ENCODE results near the gene DNAH10.

The DNAH10 gene

GRCh38 chr12:123767613-123768012, 5.5 kb downstream of the DNAH10 start:
- Histone ChIP-seq H3K27me3 (ENCODE audit: insufficient read depth, insufficient read length) (peaks cover 15% of the 10 kb centered on the region), H3K9me3 (ENCODE audit: insufficient read depth, low read length) (no peaks in the 10 kb centered on the region), H3K4me1 (ENCODE audit: insufficient read depth, insufficient read length) (no peaks in the 10 kb centered on the region), H3K9ac (ENCODE audit: insufficient read length, low read depth) (no peak overlapping the region), H3K4me3 (ENCODE audit: insufficient read length, low read depth) (no peak overlapping the region), H3K36me3 (ENCODE audit: insufficient read depth, insufficient read length, low read length) (no peaks in the 10 kb centered on the region)
- TF ChIP-seq YY1 (IDR thresholded peaks at IDR 0.05; ENCODE audit: insufficient read depth, insufficient read length) (no peak), ZNF274 (IDR thresholded peaks at IDR 0.05; ENCODE audit: low read depth, low read length) (no peak), SUZ12 (IDR thresholded peaks at IDR 0.05; ENCODE audit: extremely low read depth, insufficient read depth, insufficient read length) (no peak)
- no peak for DNase-seq (ENCODE audit: low read depth, low spot score)

- Histone ChIP-seq H3K9ac (ENCODE audit: insufficient read length, low read depth) (no peak overlapping the region), H3K9me3 (ENCODE audit: insufficient read depth, low read length) (peaks cover 5% of the 10 kb centered on the region; the same call in 1 of the 2 replicates), H3K36me3 (ENCODE audit: insufficient read depth, insufficient read length, low read length) (no peaks in the 10 kb centered on the region), H3K27me3 (ENCODE audit: insufficient read depth, insufficient read length) (no peaks in the 10 kb centered on the region), H3K4me1 (ENCODE audit: insufficient read depth, insufficient read length) (no peaks in the 10 kb centered on the region), H3K4me3 (ENCODE audit: insufficient read length, low read depth) (no peak overlapping the region)
- TF ChIP-seq YY1 (IDR thresholded peaks at IDR 0.05; ENCODE audit: insufficient read depth, insufficient read length) (no peak), ZNF274 (IDR thresholded peaks at IDR 0.05; ENCODE audit: low read depth, low read length) (no peak), SUZ12 (IDR thresholded peaks at IDR 0.05; ENCODE audit: extremely low read depth, insufficient read depth, insufficient read length) (no peak)
- DNase-seq (ENCODE audit: low read depth, low spot score): no peak
These were observed 9.2 kb downstream of the DNAH10 start for GRCh38 chr12:123771261-123771660.

- DNase-seq (ENCODE audit: low read depth, low spot score): no peak
- TF ChIP-seq ZNF274 (IDR thresholded peaks at IDR 0.05; ENCODE audit: low read depth, low read length) (no peak), SUZ12 (IDR thresholded peaks at IDR 0.05; ENCODE audit: extremely low read depth, insufficient read depth, insufficient read length) (no peak), YY1 (IDR thresholded peaks at IDR 0.05; ENCODE audit: insufficient read depth, insufficient read length) (no peak)
- Histone ChIP-seq H3K9me3 (ENCODE audit: insufficient read depth, low read length) (peaks cover 5% of the 10 kb centered on the region; the same call in 1 of the 2 replicates), H3K27me3 (ENCODE audit: insufficient read depth, insufficient read length) (no peaks in the 10 kb centered on the region), H3K9ac (ENCODE audit: insufficient read length, low read depth) (no peak overlapping the region), H3K36me3 (ENCODE audit: insufficient read depth, insufficient read length, low read length) (no peaks in the 10 kb centered on the region), H3K4me3 (ENCODE audit: insufficient read length, low read depth) (no peak overlapping the region), H3K4me1 (ENCODE audit: insufficient read depth, insufficient read length) (no peaks in the 10 kb centered on the region)
These were observed 10.0 kb downstream of the DNAH10 start for GRCh38 chr12:123772074-123772473.

GRCh38 chr12:123773375-123773774, 11.3 kb downstream of the DNAH10 start:
- Histone ChIP-seq H3K9ac (ENCODE audit: insufficient read length, low read depth) (no peak overlapping the region), H3K27me3 (ENCODE audit: insufficient read depth, insufficient read length) (no peaks in the 10 kb centered on the region), H3K4me3 (ENCODE audit: insufficient read length, low read depth) (no peak overlapping the region), H3K36me3 (ENCODE audit: insufficient read depth, insufficient read length, low read length) (no peaks in the 10 kb centered on the region), H3K9me3 (ENCODE audit: insufficient read depth, low read length) (peaks cover 5% of the 10 kb centered on the region; the same call in 1 of the 2 replicates), H3K4me1 (ENCODE audit: insufficient read depth, insufficient read length) (no peaks in the 10 kb centered on the region)
- no peak for DNase-seq (ENCODE audit: low read depth, low spot score)
- TF ChIP-seq ZNF274 (IDR thresholded peaks at IDR 0.05; ENCODE audit: low read depth, low read length) (no peak), YY1 (IDR thresholded peaks at IDR 0.05; ENCODE audit: insufficient read depth, insufficient read length) (no peak), SUZ12 (IDR thresholded peaks at IDR 0.05; ENCODE audit: extremely low read depth, insufficient read depth, insufficient read length) (no peak)

GRCh38 chr12:123779551-123779950, 17.4 kb downstream of the DNAH10 start:
- Histone ChIP-seq H3K36me3 (ENCODE audit: insufficient read depth, insufficient read length, low read length) (no peaks in the 10 kb centered on the region), H3K9ac (ENCODE audit: insufficient read length, low read depth) (no peak overlapping the region), H3K4me1 (ENCODE audit: insufficient read depth, insufficient read length) (no peaks in the 10 kb centered on the region), H3K9me3 (ENCODE audit: insufficient read depth, low read length) (no peaks in the 10 kb centered on the region), H3K27me3 (ENCODE audit: insufficient read depth, insufficient read length) (peaks cover 4% of the 10 kb centered on the region), H3K4me3 (ENCODE audit: insufficient read length, low read depth) (no peak overlapping the region)
- TF ChIP-seq ZNF274 (IDR thresholded peaks at IDR 0.05; ENCODE audit: low read depth, low read length) (no peak), SUZ12 (IDR thresholded peaks at IDR 0.05; ENCODE audit: extremely low read depth, insufficient read depth, insufficient read length) (no peak), YY1 (IDR thresholded peaks at IDR 0.05; ENCODE audit: insufficient read depth, insufficient read length) (no peak)
- DNase-seq (ENCODE audit: low read depth, low spot score): no peak

- DNase-seq (ENCODE audit: low read depth, low spot score): no peak
- no peak overlapping the region for H3K9ac ChIP-seq (ENCODE audit: insufficient read length, low read depth)
- TF ChIP-seq ZNF274 (IDR thresholded peaks at IDR 0.05; ENCODE audit: low read depth, low read length) (no peak), SUZ12 (IDR thresholded peaks at IDR 0.05; ENCODE audit: extremely low read depth, insufficient read depth, insufficient read length) (no peak)
- peaks cover 4% of the 10 kb centered on the region for H3K27me3 ChIP-seq (ENCODE audit: insufficient read depth, insufficient read length)
- H3K36me3 ChIP-seq (ENCODE audit: insufficient read depth, insufficient read length, low read length): no peaks in the 10 kb centered on the region
- no peaks in the 10 kb centered on the region for H3K9me3 ChIP-seq (ENCODE audit: insufficient read depth, low read length)
- no peaks in the 10 kb centered on the region for H3K4me1 ChIP-seq (ENCODE audit: insufficient read depth, insufficient read length)
- no peak overlapping the region for H3K4me3 ChIP-seq (ENCODE audit: insufficient read length, low read depth)
These were observed 21.1 kb downstream of the DNAH10 start for GRCh38 chr12:123782997-123783792.

GRCh38 chr12:123787466-123787865, 25.4 kb downstream of the DNAH10 start:
- H3K4me3 ChIP-seq (ENCODE audit: insufficient read length, low read depth): no peak overlapping the region
- DNase-seq (ENCODE audit: low read depth, low spot score): no peak
- no peak for TF ChIP-seq YY1 (IDR thresholded peaks at IDR 0.05; ENCODE audit: insufficient read depth, insufficient read length)
- TF ChIP-seq ZNF274 (IDR thresholded peaks at IDR 0.05; ENCODE audit: low read depth, low read length): no peak
- TF ChIP-seq SUZ12 (IDR thresholded peaks at IDR 0.05; ENCODE audit: extremely low read depth, insufficient read depth, insufficient read length): no peak

More at GRCh38 chr12:123787466-123787865, 25.4 kb downstream of the DNAH10 start:
- Histone ChIP-seq H3K36me3 (ENCODE audit: insufficient read depth, insufficient read length, low read length) (no peaks in the 10 kb centered on the region), H3K9ac (ENCODE audit: insufficient read length, low read depth) (no peak overlapping the region), H3K4me1 (ENCODE audit: insufficient read depth, insufficient read length) (no peaks in the 10 kb centered on the region), H3K27me3 (ENCODE audit: insufficient read depth, insufficient read length) (peaks cover 4% of the 10 kb centered on the region), H3K9me3 (ENCODE audit: insufficient read depth, low read length) (no peaks in the 10 kb centered on the region; the same call in 1 of the 2 replicates)
